Measurements from ENCODE around the gene KCNJ11.
"Not testable (repeated sequence)": the region's sequence is repeated elsewhere in the genome, so short reads cannot be mapped to it uniquely, and the experiment has no call there.

The KCNJ11 gene

GRCh38 chr11:17428261-17428660, 39.8 kb upstream of the KCNJ11 start:
- no peak for DNase-seq (ENCODE audit: low read depth)
- TF ChIP-seq, protein P1, sequence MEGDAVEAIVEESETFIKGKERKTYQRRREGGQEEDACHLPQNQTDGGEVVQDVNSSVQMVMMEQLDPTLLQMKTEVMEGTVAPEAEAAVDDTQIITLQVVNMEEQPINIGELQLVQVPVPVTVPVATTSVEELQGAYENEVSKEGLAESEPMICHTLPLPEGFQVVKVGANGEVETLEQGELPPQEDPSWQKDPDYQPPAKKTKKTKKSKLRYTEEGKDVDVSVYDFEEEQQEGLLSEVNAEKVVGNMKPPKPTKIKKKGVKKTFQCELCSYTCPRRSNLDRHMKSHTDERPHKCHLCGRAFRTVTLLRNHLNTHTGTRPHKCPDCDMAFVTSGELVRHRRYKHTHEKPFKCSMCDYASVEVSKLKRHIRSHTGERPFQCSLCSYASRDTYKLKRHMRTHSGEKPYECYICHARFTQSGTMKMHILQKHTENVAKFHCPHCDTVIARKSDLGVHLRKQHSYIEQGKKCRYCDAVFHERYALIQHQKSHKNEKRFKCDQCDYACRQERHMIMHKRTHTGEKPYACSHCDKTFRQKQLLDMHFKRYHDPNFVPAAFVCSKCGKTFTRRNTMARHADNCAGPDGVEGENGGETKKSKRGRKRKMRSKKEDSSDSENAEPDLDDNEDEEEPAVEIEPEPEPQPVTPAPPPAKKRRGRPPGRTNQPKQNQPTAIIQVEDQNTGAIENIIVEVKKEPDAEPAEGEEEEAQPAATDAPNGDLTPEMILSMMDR (IDR thresholded peaks at IDR 0.05; ENCODE audit: insufficient read depth, low read depth, low read length, missing control alignments): no peak
- no peak overlapping the region for H3K4me3 ChIP-seq (ENCODE audit: low read depth, low read length)

DNA sequence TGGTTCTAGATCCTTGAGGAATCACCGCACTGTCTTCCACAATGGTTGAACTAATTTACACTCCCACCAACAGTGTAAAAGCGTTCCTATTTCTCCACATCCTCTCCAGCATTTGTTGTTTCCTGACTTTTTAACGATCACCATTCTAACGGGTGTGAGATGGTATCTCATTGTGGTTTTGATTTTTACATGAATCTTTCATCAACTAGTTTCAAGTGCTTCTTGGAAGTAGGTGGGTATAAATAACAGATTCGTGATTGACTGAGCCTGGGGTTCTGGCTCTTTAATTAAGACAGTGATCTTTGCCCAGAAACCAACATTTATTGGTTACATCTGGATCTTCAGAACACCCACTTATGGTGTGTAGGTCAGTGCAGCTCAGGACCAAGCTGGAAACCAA, 37.8 kb upstream of the KCNJ11 start:
- not testable (repeated sequence) for DNase-seq (ENCODE audit: low read depth); H3K4me3 ChIP-seq (ENCODE audit: low read depth, low read length)

GRCh38 chr11:17423533-17424310, 35.3 kb upstream of the KCNJ11 start:
- TF ChIP-seq, protein P1 (IDR thresholded peaks at IDR 0.05; ENCODE audit: insufficient read depth, low read depth, low read length, missing control alignments): no peak
- H3K4me3 ChIP-seq (ENCODE audit: low read depth, low read length): no peak overlapping the region
- DNase-seq (ENCODE audit: low read depth): no peak

DNA sequence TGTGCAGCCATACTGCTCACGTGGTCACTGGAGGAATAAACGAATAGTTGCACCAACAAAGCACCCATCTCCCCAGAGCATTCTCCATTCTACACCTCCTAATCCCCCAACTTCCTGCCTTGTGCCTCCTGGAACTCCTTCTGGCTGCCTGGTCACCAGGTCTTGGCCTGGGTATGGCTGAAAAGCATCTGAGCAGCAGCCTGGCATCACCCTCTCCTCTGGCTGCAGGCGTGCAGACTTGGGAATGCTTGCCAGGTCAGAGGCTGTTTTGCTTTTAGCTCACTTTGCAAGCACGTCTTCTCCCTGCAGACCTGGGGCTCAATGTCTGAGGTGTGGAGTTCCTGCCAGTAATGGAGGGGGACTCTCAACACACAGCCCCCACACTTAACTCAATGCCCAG, 33.3 kb upstream of the KCNJ11 start:
- TF ChIP-seq, protein P1 (IDR thresholded peaks at IDR 0.05; ENCODE audit: insufficient read depth, low read depth, low read length, missing control alignments): no peak
- DNase-seq (ENCODE audit: low read depth): no peak
- no peak overlapping the region for H3K4me3 ChIP-seq (ENCODE audit: low read depth, low read length)

DNA sequence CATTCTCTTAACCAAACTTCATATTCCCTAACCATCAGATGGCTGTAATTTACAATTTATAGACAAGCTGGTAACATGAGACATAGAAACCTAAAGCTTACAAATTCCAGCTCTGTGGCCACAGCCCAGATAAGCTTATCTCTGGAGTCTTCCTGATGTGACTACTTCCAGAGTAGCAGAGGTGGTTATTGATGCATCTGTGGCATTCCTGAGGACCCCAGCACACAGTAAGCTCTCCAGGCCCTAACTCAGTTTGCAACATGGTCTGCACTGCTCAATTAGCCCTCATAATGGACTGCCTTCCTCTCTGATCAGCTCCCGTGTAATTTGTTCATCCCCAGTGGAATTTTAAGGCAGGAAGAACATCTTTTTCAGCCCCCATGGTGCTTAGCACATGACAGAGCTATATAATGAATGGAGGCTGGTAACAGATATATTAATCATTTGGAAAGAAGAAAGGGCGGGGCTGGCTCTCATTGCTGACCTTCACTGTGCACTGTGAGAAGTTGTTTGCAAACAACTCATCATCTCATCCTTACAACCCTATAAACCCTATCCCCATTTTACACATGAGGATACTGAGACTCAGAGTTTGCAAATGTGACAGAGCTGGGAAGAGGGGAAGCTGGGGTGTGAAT, 30.1 kb upstream of the KCNJ11 start:
- no peak for DNase-seq (ENCODE audit: low read depth)
- TF ChIP-seq, protein P1 (IDR thresholded peaks at IDR 0.05; ENCODE audit: insufficient read depth, low read depth, low read length, missing control alignments): no peak
- H3K4me3 ChIP-seq (ENCODE audit: low read depth, low read length): no peak overlapping the region

GRCh38 chr11:17416492-17416891, 28.0 kb upstream of the KCNJ11 start:
- TF ChIP-seq, protein P1 (IDR thresholded peaks at IDR 0.05; ENCODE audit: insufficient read depth, low read depth, low read length, missing control alignments): no peak
- no peak for DNase-seq (ENCODE audit: low read depth)
- H3K4me3 ChIP-seq (ENCODE audit: low read depth, low read length): no peak overlapping the region

DNA sequence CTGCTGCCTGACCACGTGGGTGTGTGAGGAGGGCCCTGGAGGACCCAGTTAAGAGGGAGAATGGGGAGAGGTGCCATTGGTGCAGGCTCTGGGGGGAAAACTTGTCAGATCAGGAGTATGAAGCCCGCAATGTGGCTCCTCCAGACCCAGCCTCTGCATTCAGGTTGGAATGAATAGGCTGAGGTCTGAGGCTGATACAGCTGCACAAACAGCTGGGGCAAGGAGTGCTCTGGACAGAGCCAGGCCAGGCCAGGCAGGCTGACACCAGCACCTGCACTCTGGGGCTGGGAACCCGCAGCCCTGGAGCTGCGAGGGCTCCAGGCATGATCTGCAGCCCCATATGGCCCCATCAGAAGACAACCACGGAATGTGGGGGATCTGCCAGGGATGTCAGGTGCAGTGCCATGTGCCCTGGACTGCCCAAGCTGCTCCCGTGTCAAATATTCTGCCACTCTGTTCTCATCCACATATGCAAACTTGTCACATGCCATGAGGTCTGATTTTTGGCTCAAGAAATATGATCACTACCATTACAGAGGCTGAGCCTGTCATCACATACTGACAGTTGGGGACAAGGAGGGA, 27.2 kb upstream of the KCNJ11 start:
- TF ChIP-seq, protein P1 (IDR thresholded peaks at IDR 0.05; ENCODE audit: insufficient read depth, low read depth, low read length, missing control alignments): no peak
- no peak overlapping the region for H3K4me3 ChIP-seq (ENCODE audit: low read depth, low read length)
- no peak for DNase-seq (ENCODE audit: low read depth)

Data from GM12865 (cell line).